CD4-positive, CD25-positive, alpha-beta regulatory T cell (primary cell): ENCODE results near the gene FREM1. TPM values are rescaled to one million over a fixed set of nuclear protein-coding genes. Genes with fewer than 3 reads are reported as not detected.
A peak's percentile ranks its signal among the peaks of the same experiment; 100 is the strongest.

Source experiments
- ATAC-seq, 2 donors: fragments of 150-1000 bp; cut with Tn5 transposase; one replicate each; pipeline ENCODE4 v1.10.0; 2021; ENCODE audit warnings: low read depth in 2 of 2, moderate number of reproducible peaks in 2 of 2, moderate library complexity in 1 of 2
- DNase-seq, 3 donors: peaks; one replicate each; pipeline versions ENCODE4 v3.0.0 to v3.0.0-alpha.2; 2012 to 2022; ENCODE audit warnings: mixed read lengths in 1 of 3
- H3K27ac ChIP-seq: one replicate; pipeline ENCODE4 v1.7.0; 2013; ENCODE audit warnings: mild to moderate bottlenecking, low read length; ENCODE audit not compliant: insufficient read depth, poor library complexity, severe bottlenecking
- H3K27me3 ChIP-seq: one replicate; pipeline ENCODE4 v1.7.0; 2013; ENCODE audit warnings: low read length; ENCODE audit not compliant: control insufficient read depth, insufficient read depth
- H3K36me3 ChIP-seq: one replicate; pipeline ENCODE4 v1.7.0; 2013; ENCODE audit warnings: mild to moderate bottlenecking, low read length, moderate library complexity; ENCODE audit not compliant: control insufficient read depth, insufficient read depth
- H3K4me1 ChIP-seq: 2 replicates; pipeline ENCODE4 v1.7.0; 2013; ENCODE audit warnings: mild to moderate bottlenecking, low read length; ENCODE audit not compliant: insufficient read depth, control insufficient read depth, poor library complexity, severe bottlenecking
- H3K4me3 ChIP-seq: one replicate; pipeline ENCODE4 v1.7.0; 2013; ENCODE audit warnings: low read depth, mild to moderate bottlenecking, low read length, moderate library complexity
- H3K9me3 ChIP-seq, 2 experiments: 1 replicate in 1 of 2; 2 replicates in 1 of 2; pipeline ENCODE4 v1.7.0; 2013; ENCODE audit warnings: low read length in 2 of 2, mild to moderate bottlenecking in 1 of 2, moderate library complexity in 1 of 2; ENCODE audit not compliant: control insufficient read depth in 2 of 2
- H3K27ac Mint-ChIP-seq, 3 donors: one replicate each; pipeline ENCODE4 v1.8.0; 2020 to 2022; ENCODE audit warnings: mild to moderate bottlenecking in 3 of 3, mixed read lengths in 3 of 3, moderate library complexity in 2 of 3
- H3K27me3 Mint-ChIP-seq: one replicate; pipeline ENCODE4 v1.8.0; 2022; ENCODE audit warnings: mild to moderate bottlenecking, mixed read lengths
- H3K36me3 Mint-ChIP-seq: one replicate; pipeline ENCODE4 v1.8.0; 2020; ENCODE audit warnings: mixed read lengths
- H3K4me1 Mint-ChIP-seq, 4 donors: one replicate each; pipeline ENCODE4 v1.8.0; 2020 to 2022; ENCODE audit warnings: mixed read lengths in 4 of 4, mild to moderate bottlenecking in 1 of 4
- H3K4me3 Mint-ChIP-seq, 4 donors: one replicate each; pipeline ENCODE4 v1.8.0; 2020 to 2022; ENCODE audit warnings: mild to moderate bottlenecking in 4 of 4, mixed read lengths in 4 of 4, moderate library complexity in 3 of 4
- H3K9me3 Mint-ChIP-seq, 7 donors: one replicate each; pipeline ENCODE4 v1.8.0; 2020 to 2022; ENCODE audit warnings: mixed read lengths in 7 of 7, mild to moderate bottlenecking in 3 of 7, moderate library complexity in 2 of 7
- polyA plus RNA-seq, 4 donors: library from polyadenylated mRNA; unstranded; fragments of 300-500 nt; fragmentation: Illumina TruSeq; gene quantifications; one replicate each; pipeline ENCODE4 v1.2.3, GENCODE V29; 2021
- total RNA-seq: library from RNA; stranded (reverse); gene quantifications from one replicate; pipeline ENCODE4 v1.2.3, GENCODE V29; 2022

Gene FREM1
- total and polyA plus RNA-seq, 5 donors from 2014 or later = 0.67 TPM; not detected in 4

GRCh38 chr9:14780693-14781092 is 129.5 kb downstream of the FREM1 start:
- H3K4me3 Mint-ChIP-seq = no peak overlapping the region
- ATAC-seq (no peak), DNase-seq (no peak)
- H3K4me1 Mint-ChIP-seq = no peaks in the 10 kb centered on the region
- H3K27ac ChIP-seq = no peak overlapping the region
- no peaks in the 10 kb centered on the region for H3K36me3 ChIP-seq
- no peaks in the 10 kb centered on the region for H3K9me3 Mint-ChIP-seq
- no peaks in the 10 kb centered on the region for H3K27me3 ChIP-seq
- H3K36me3 Mint-ChIP-seq = no peaks in the 10 kb centered on the region
- no peaks in the 10 kb centered on the region for H3K4me1 ChIP-seq
- H3K27ac Mint-ChIP-seq = no peak overlapping the region
- no peaks in the 10 kb centered on the region for H3K27me3 Mint-ChIP-seq
- H3K4me3 ChIP-seq = no peak overlapping the region
- H3K9me3 ChIP-seq = no peaks in the 10 kb centered on the region

- ATAC-seq (no peak), DNase-seq (no peak)
- no peaks in the 10 kb centered on the region for H3K9me3 Mint-ChIP-seq
- Histone ChIP-seq H3K4me1 (no peaks in the 10 kb centered on the region), H3K27ac (no peak overlapping the region), H3K27me3 (no peaks in the 10 kb centered on the region), H3K36me3 (no peaks in the 10 kb centered on the region), H3K9me3 (no peaks in the 10 kb centered on the region), H3K4me3 (no peak overlapping the region)
- H3K4me1 Mint-ChIP-seq = no peaks in the 10 kb centered on the region
- no peaks in the 10 kb centered on the region for H3K36me3 Mint-ChIP-seq
- no peak overlapping the region for H3K4me3 Mint-ChIP-seq
- no peak overlapping the region for H3K27ac Mint-ChIP-seq
- no peaks in the 10 kb centered on the region for H3K27me3 Mint-ChIP-seq
Measured at GRCh38 chr9:14780251-14780650, 130.0 kb downstream of the FREM1 start.

- Histone ChIP-seq H3K4me3 (no peak overlapping the region), H3K9me3 (no peaks in the 10 kb centered on the region), H3K27me3 (no peaks in the 10 kb centered on the region), H3K4me1 (no peaks in the 10 kb centered on the region), H3K36me3 (no peaks in the 10 kb centered on the region), H3K27ac (no peak overlapping the region)
- H3K9me3 Mint-ChIP-seq = no peaks in the 10 kb centered on the region
- no peak overlapping the region for H3K27ac Mint-ChIP-seq
- no peaks in the 10 kb centered on the region for H3K27me3 Mint-ChIP-seq
- no peak overlapping the region for H3K4me3 Mint-ChIP-seq
- ATAC-seq (no peak), DNase-seq (no peak)
- no peaks in the 10 kb centered on the region for H3K36me3 Mint-ChIP-seq
- no peaks in the 10 kb centered on the region for H3K4me1 Mint-ChIP-seq
Measured at GRCh38 chr9:14779566-14780022, 130.6 kb downstream of the FREM1 start.

GRCh38 chr9:14778565-14778964 is 131.7 kb downstream of the FREM1 start:
- Mint-ChIP-seq H3K36me3 (no peaks in the 10 kb centered on the region), H3K27ac (no peak overlapping the region), H3K4me1 (no peaks in the 10 kb centered on the region), H3K4me3 (no peak overlapping the region), H3K9me3 (no peaks in the 10 kb centered on the region), H3K27me3 (no peaks in the 10 kb centered on the region)
- Histone ChIP-seq H3K27ac (no peak overlapping the region), H3K4me1 (no peaks in the 10 kb centered on the region), H3K27me3 (no peaks in the 10 kb centered on the region), H3K36me3 (no peaks in the 10 kb centered on the region), H3K4me3 (no peak overlapping the region), H3K9me3 (no peaks in the 10 kb centered on the region)
- ATAC-seq = no peak
- no peak for DNase-seq

GRCh38 chr9:14775917-14776316 is 134.3 kb downstream of the FREM1 start:
- Mint-ChIP-seq H3K27ac (no peak overlapping the region), H3K4me1 (no peaks in the 10 kb centered on the region), H3K4me3 (no peak overlapping the region), H3K36me3 (no peaks in the 10 kb centered on the region), H3K9me3 (no peaks in the 10 kb centered on the region), H3K27me3 (no peaks in the 10 kb centered on the region)
- Histone ChIP-seq H3K9me3 (no peaks in the 10 kb centered on the region), H3K4me1 (no peaks in the 10 kb centered on the region), H3K36me3 (no peaks in the 10 kb centered on the region), H3K4me3 (no peak overlapping the region), H3K27ac (no peak overlapping the region), H3K27me3 (no peaks in the 10 kb centered on the region)
- ATAC-seq = no peak
- DNase-seq = no peak

- H3K27me3 ChIP-seq = no peaks in the 10 kb centered on the region
- H3K4me3 ChIP-seq = no peak overlapping the region
- H3K9me3 ChIP-seq = no peaks in the 10 kb centered on the region
- Mint-ChIP-seq H3K4me1 (no peaks in the 10 kb centered on the region), H3K4me3 (no peak overlapping the region), H3K27me3 (peaks cover 7% of the 10 kb centered on the region), H3K27ac (no peak overlapping the region), H3K36me3 (no peaks in the 10 kb centered on the region), H3K9me3 (no peaks in the 10 kb centered on the region)
- no peaks in the 10 kb centered on the region for H3K36me3 ChIP-seq
- H3K4me1 ChIP-seq = no peaks in the 10 kb centered on the region
- ATAC-seq = no peak
- H3K27ac ChIP-seq = no peak overlapping the region
- no peak for DNase-seq
Measured at GRCh38 chr9:14770592-14770991, 139.6 kb downstream of the FREM1 start.

- peak in 1 of 3 donors; percentile 2 for DNase-seq
- H3K36me3 Mint-ChIP-seq = no peaks in the 10 kb centered on the region
- no peak for ATAC-seq
- H3K9me3 Mint-ChIP-seq = peaks cover 0 to under 1% (median 0%) of the 10 kb centered on the region in 7 donors
- H3K4me1 Mint-ChIP-seq = peaks cover 0 to 1% (median 0%) of the 10 kb centered on the region in 4 donors
- no peak overlapping the region for H3K27ac ChIP-seq
- no peaks in the 10 kb centered on the region for H3K4me1 ChIP-seq
- peaks cover 7% of the 10 kb centered on the region for H3K27me3 Mint-ChIP-seq
- H3K27ac Mint-ChIP-seq = no peak overlapping the region
- no peak overlapping the region for H3K4me3 Mint-ChIP-seq
- no peaks in the 10 kb centered on the region for H3K27me3 ChIP-seq
- H3K9me3 ChIP-seq = no peaks in the 10 kb centered on the region
- H3K4me3 ChIP-seq = no peak overlapping the region
- no peaks in the 10 kb centered on the region for H3K36me3 ChIP-seq
Measured at GRCh38 chr9:14769230-14769571, 141.0 kb downstream of the FREM1 start.

- Histone ChIP-seq H3K27me3 (no peaks in the 10 kb centered on the region), H3K9me3 (no peaks in the 10 kb centered on the region), H3K27ac (no peak overlapping the region), H3K4me1 (no peaks in the 10 kb centered on the region), H3K36me3 (no peaks in the 10 kb centered on the region), H3K4me3 (no peak overlapping the region)
- Mint-ChIP-seq H3K36me3 (no peaks in the 10 kb centered on the region), H3K9me3 (peaks cover 0 to 3% (median 0%) of the 10 kb centered on the region in 7 donors), H3K27ac (no peak overlapping the region), H3K27me3 (peaks cover 7% of the 10 kb centered on the region), H3K4me3 (no peak overlapping the region), H3K4me1 (peaks cover 0 to 4% (median 0%) of the 10 kb centered on the region in 4 donors)
- DNase-seq (peak in 2 of 3 donors; percentile 22 to 36), ATAC-seq (no peak)
Measured at GRCh38 chr9:14768405-14769229, 141.6 kb downstream of the FREM1 start.
